ENCODE measurements around the gene TSPAN32. TPM values are rescaled to one million over a fixed set of nuclear protein-coding genes. Genes with fewer than 3 reads are reported as not detected.
"Not testable (repeated sequence)": the region's sequence is repeated elsewhere in the genome, so short reads cannot be mapped to it uniquely, and the experiment has no call there.

TSPAN32 gene
- total RNA-seq, 1 donor from 2014 or later: 12.2 TPM

- H3K9me3 ChIP-seq; H3K36me3 ChIP-seq; H3K4me3 ChIP-seq; intact Hi-C loops (cut with DNase I); H3K4me1 ChIP-seq; H3K27me3 ChIP-seq: not testable (repeated sequence)
- peak; percentile 68 for DNase-seq
- H3K27ac ChIP-seq: peak overlapping the region; percentile 6
- peak; percentile 75 for ATAC-seq
Observed at GRCh38 chr11:2335286-2335685, 33.5 kb downstream of the TSPAN32 start.

- H3K36me3 ChIP-seq; ATAC-seq; H3K27ac ChIP-seq; DNase-seq; intact Hi-C loops (cut with DNase I); H3K4me1 ChIP-seq; H3K27me3 ChIP-seq; H3K4me3 ChIP-seq; H3K9me3 ChIP-seq: not testable (repeated sequence)
Observed at GRCh38 chr11:2338760-2339159, 36.9 kb downstream of the TSPAN32 start.

DNA sequence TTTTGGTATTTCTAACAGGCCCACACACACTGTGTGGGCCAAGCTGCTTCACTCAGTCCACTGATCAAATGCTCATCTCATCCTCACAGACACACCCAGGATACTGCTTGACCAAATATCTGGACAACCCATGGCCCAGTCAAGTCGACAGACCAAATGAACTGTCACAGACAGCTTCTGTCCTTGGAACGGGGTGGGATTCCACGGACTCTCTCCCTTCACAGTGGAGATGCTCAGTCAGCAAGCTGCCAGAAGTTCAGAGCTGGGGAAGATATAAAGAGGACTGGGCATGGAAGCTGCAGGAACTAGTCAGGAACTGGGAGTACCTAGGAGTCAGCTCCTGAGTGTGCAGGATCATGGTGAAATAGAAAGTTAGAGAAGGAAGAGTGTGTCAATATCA, 40.7 kb downstream of the TSPAN32 start:
- Histone ChIP-seq H3K4me1 (no peaks in the 10 kb centered on the region), H3K9me3 (no peaks in the 10 kb centered on the region), H3K27me3 (no peaks in the 10 kb centered on the region), H3K4me3 (no peak overlapping the region), H3K27ac (no peak overlapping the region), H3K36me3 (no peaks in the 10 kb centered on the region)
- ATAC-seq (no peak), DNase-seq (peak; percentile 9)
- intact Hi-C loops (cut with DNase I): no loop called here
- TF ChIP-seq, protein P1, sequence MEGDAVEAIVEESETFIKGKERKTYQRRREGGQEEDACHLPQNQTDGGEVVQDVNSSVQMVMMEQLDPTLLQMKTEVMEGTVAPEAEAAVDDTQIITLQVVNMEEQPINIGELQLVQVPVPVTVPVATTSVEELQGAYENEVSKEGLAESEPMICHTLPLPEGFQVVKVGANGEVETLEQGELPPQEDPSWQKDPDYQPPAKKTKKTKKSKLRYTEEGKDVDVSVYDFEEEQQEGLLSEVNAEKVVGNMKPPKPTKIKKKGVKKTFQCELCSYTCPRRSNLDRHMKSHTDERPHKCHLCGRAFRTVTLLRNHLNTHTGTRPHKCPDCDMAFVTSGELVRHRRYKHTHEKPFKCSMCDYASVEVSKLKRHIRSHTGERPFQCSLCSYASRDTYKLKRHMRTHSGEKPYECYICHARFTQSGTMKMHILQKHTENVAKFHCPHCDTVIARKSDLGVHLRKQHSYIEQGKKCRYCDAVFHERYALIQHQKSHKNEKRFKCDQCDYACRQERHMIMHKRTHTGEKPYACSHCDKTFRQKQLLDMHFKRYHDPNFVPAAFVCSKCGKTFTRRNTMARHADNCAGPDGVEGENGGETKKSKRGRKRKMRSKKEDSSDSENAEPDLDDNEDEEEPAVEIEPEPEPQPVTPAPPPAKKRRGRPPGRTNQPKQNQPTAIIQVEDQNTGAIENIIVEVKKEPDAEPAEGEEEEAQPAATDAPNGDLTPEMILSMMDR (IDR thresholded peaks at IDR 0.05): no peak

DNA sequence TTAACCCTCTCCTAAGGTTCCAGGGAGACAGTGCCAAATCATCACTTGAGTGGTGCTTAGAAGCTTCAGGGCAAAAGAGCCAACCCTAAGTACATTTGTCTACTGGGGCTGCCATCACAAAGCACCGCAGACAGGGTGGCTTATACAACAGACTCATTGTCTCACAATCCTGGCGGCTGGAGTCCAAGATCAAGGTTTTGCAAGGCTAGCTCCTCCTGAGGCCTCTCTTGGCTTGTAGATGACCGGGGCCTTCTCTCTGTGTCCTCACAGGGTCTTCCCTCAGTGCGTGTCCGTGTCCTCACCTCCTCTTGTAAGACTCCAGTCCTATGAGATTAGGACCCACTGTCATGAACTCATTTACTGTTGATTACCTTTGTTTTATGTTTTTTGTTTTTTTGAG, 41.2 kb downstream of the TSPAN32 start:
- Histone ChIP-seq H3K36me3 (no peaks in the 10 kb centered on the region), H3K4me1 (no peaks in the 10 kb centered on the region), H3K27ac (no peak overlapping the region), H3K27me3 (no peaks in the 10 kb centered on the region), H3K9me3 (no peaks in the 10 kb centered on the region), H3K4me3 (no peak overlapping the region)
- no peak for ATAC-seq
- intact Hi-C loops (cut with DNase I): no loop called here
- TF ChIP-seq, protein P1 (IDR thresholded peaks at IDR 0.05): no peak
- DNase-seq: peak; percentile 8

DNA sequence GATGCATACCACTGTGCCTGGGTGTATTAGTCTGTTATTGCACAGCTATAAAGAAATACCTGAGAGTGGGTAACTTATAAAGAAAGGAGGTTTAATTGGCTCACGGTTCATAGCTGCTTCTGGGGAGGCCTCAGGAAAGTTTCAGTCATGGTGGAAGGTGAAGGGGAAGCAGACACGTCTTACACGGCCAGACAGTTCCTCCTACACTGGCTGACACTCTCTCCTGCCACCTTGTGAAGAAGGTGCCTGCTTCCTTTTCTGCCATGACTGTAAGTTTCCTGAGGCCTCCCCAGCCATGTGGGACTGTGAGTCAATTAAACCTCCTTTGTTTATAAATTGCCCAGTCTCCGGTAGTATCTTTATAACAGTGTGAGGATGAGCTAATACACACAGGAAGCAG, 41.7 kb downstream of the TSPAN32 start:
- intact Hi-C loops (cut with DNase I): no loop called here
- TF ChIP-seq, protein P1 (IDR thresholded peaks at IDR 0.05): no peak
- H3K36me3 ChIP-seq: no peaks in the 10 kb centered on the region
- DNase-seq (peak; percentile 15), ATAC-seq (no peak)
- H3K4me1 ChIP-seq: no peaks in the 10 kb centered on the region
- H3K4me3 ChIP-seq: no peak overlapping the region
- no peak overlapping the region for H3K27ac ChIP-seq
- H3K27me3 ChIP-seq: no peaks in the 10 kb centered on the region
- H3K9me3 ChIP-seq: no peaks in the 10 kb centered on the region

- H3K27ac ChIP-seq: no peak overlapping the region
- TF ChIP-seq, protein P1 (IDR thresholded peaks at IDR 0.05): no peak
- no peaks in the 10 kb centered on the region for H3K4me1 ChIP-seq
- no peak overlapping the region for H3K4me3 ChIP-seq
- no peak for ATAC-seq
- H3K27me3 ChIP-seq: no peaks in the 10 kb centered on the region
- no peak for DNase-seq
- H3K36me3 ChIP-seq: no peaks in the 10 kb centered on the region
- H3K9me3 ChIP-seq: no peaks in the 10 kb centered on the region
- intact Hi-C loops (cut with DNase I): no loop called here
Observed at GRCh38 chr11:2345050-2345449, 43.2 kb downstream of the TSPAN32 start.

DNA sequence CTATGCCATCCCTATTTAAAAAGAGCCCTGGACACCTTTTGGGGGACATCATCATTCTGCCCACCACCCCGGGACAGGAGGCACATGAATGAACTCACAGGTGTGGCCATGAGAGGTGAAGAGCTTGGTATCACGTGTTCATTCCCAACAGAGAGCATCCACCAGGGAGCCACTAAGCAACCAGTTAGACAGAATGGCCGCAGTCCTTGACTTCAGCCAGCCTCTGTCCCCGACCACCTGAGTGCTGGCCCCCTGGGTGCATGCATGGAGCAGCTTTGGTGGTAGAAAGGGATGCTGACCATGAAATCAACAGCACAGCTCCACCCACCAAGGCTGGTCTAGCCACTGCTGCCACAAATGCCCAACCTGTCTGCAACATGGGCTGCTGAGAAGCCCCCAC, 44.2 kb downstream of the TSPAN32 start:
- Histone ChIP-seq H3K4me3 (no peak overlapping the region), H3K27me3 (no peaks in the 10 kb centered on the region), H3K4me1 (no peaks in the 10 kb centered on the region), H3K9me3 (no peaks in the 10 kb centered on the region), H3K36me3 (no peaks in the 10 kb centered on the region), H3K27ac (no peak overlapping the region)
- DNase-seq (peak; percentile 26), ATAC-seq (no peak)
- intact Hi-C loops (cut with DNase I): no loop called here
- TF ChIP-seq, protein P1 (IDR thresholded peaks at IDR 0.05): no peak
